HG03571 (cell line): ENCODE data around the gene IL31.

Experiments
- ATAC-seq: cut with Tn5 transposase; IDR thresholded peaks from one replicate; pipeline ENCODE4 v1.9.1; 2021; ENCODE audit not compliant: unreplicated experiment

The IL31 gene

GRCh38 chr12:122159882-122160281, 14.1 kb downstream of the IL31 start:
- no peak for ATAC-seq

- no peak for ATAC-seq
Observed at GRCh38 chr12:122158700-122159285, 15.2 kb downstream of the IL31 start.

- no peak for ATAC-seq
Observed at GRCh38 chr12:122155705-122156104, 18.3 kb downstream of the IL31 start.

GRCh38 chr12:122152754-122153153, 21.3 kb downstream of the IL31 start:
- no peak for ATAC-seq

GRCh38 chr12:122150127-122150681, 23.8 kb downstream of the IL31 start:
- no peak for ATAC-seq

- no peak for ATAC-seq
Observed at GRCh38 chr12:122148657-122149056, 25.4 kb downstream of the IL31 start.

- ATAC-seq = no peak
Observed at GRCh38 chr12:122147514-122148290, 26.3 kb downstream of the IL31 start.

GRCh38 chr12:122145505-122146330, 28.3 kb downstream of the IL31 start:
- no peak for ATAC-seq

- ATAC-seq = no peak
Observed at GRCh38 chr12:122144885-122145284, 29.1 kb downstream of the IL31 start.

GRCh38 chr12:122142857-122143256, 31.2 kb downstream of the IL31 start:
- ATAC-seq = no peak

GRCh38 chr12:122141911-122142725, 31.9 kb downstream of the IL31 start:
- no peak for ATAC-seq

- ATAC-seq = no peak
Observed at GRCh38 chr12:122140467-122141257, 33.4 kb downstream of the IL31 start.

GRCh38 chr12:122139941-122140340, 34.1 kb downstream of the IL31 start:
- ATAC-seq = no peak

GRCh38 chr12:122139266-122139665, 34.8 kb downstream of the IL31 start:
- no peak for ATAC-seq

- ATAC-seq = no peak
Observed at GRCh38 chr12:122138616-122139015, 35.4 kb downstream of the IL31 start.

GRCh38 chr12:122138181-122138580, 35.8 kb downstream of the IL31 start:
- no peak for ATAC-seq

GRCh38 chr12:122137681-122138080, 36.3 kb downstream of the IL31 start:
- no peak for ATAC-seq

- no peak for ATAC-seq
Observed at GRCh38 chr12:122137229-122137628, 36.8 kb downstream of the IL31 start.

GRCh38 chr12:122135437-122136031, 38.5 kb downstream of the IL31 start:
- no peak for ATAC-seq
